ENCODE data around the gene ERF. TPM values are rescaled to one million over a fixed set of nuclear protein-coding genes. Genes with fewer than 3 reads are reported as not detected.

ERF gene
- total RNA-seq, 1 experiment from 2014 or later, result 79.1 TPM

- intact Hi-C loops (cut with micrococcal nuclease; ENCODE audit: unreplicated experiment), result no loop called here
- no TSS peak for BruUV-seq (replicated peaks)
- H3K4me2 ChIP-seq, result no peak overlapping the region
Measured at GRCh38 chr19:42230571-42230970, 24.4 kb downstream of the ERF start.

GRCh38 chr19:42229855-42230351, 25.0 kb downstream of the ERF start:
- no peaks in the 10 kb centered on the region for H3K9me3 ChIP-seq (ENCODE audit: insufficient read depth, low read depth)
- no peak for DNase-seq
- H2AFZ ChIP-seq, result no peak overlapping the region
- no peaks in the 10 kb centered on the region for H3K27me3 ChIP-seq (ENCODE audit: insufficient read depth, low read depth)
- no peak overlapping the region for H3K4me3 ChIP-seq
- H3K27ac ChIP-seq, result no peak overlapping the region
- no peaks in the 10 kb centered on the region for H3K4me1 ChIP-seq (replicated peaks; ENCODE audit: insufficient read depth)
- H3K36me3 ChIP-seq (ENCODE audit: low read depth), result peaks cover 14% of the 10 kb centered on the region; the same call in 1 of the 2 replicates
- BruUV-seq (replicated peaks), result no TSS peak
- H3K9me2 ChIP-seq (ENCODE audit: insufficient read depth), result no peaks in the 10 kb centered on the region
- intact Hi-C loops (cut with micrococcal nuclease; ENCODE audit: unreplicated experiment), result no loop called here
- ChIA-PET POLR2A (ENCODE audit: unreplicated experiment) (interaction anchor here (0.6 kb wide), 1 partner anchor 21 kb away, joined by 4 read pairs; no protein-coding TSS in a partner anchor), CTCF (interaction anchor here (0.5 kb wide), 1 partner anchor 141 kb away, joined by 6 read pairs; no protein-coding TSS in a partner anchor)
- peaks cover 34% of the 10 kb centered on the region; the same call in 1 of the 2 replicates for H3F3A ChIP-seq (ENCODE audit: insufficient read depth, low read depth)
- H3K4me2 ChIP-seq, result no peak overlapping the region
- peaks cover 13% of the 10 kb centered on the region; the same call in 1 of the 2 replicates for H4K20me1 ChIP-seq (ENCODE audit: insufficient read depth)
- no peaks in the 10 kb centered on the region for H3K79me2 ChIP-seq (ENCODE audit: low read depth)
- TF ChIP-seq CTCF (conservative IDR thresholded peaks at IDR 0.05) (no peak), EZH2 (IDR thresholded peaks at IDR 0.05; ENCODE audit: low read depth) (no peak)

More at GRCh38 chr19:42230571-42230970, 24.4 kb downstream of the ERF start:
- Histone ChIP-seq H3K9me3 (ENCODE audit: insufficient read depth, low read depth) (no peaks in the 10 kb centered on the region), H4K20me1 (ENCODE audit: insufficient read depth) (peaks cover 13% of the 10 kb centered on the region; the same call in 1 of the 2 replicates), H3K4me3 (no peak overlapping the region), H3K27ac (no peak overlapping the region), H3K79me2 (ENCODE audit: low read depth) (no peaks in the 10 kb centered on the region), H2AFZ (no peak overlapping the region), H3K27me3 (ENCODE audit: insufficient read depth, low read depth) (no peaks in the 10 kb centered on the region), H3F3A (ENCODE audit: insufficient read depth, low read depth) (peaks cover 36% of the 10 kb centered on the region; the same call in 1 of the 2 replicates), H3K4me1 (replicated peaks; ENCODE audit: insufficient read depth) (no peaks in the 10 kb centered on the region), H3K9me2 (ENCODE audit: insufficient read depth) (no peaks in the 10 kb centered on the region), H3K36me3 (ENCODE audit: low read depth) (peaks cover 14% of the 10 kb centered on the region; the same call in 1 of the 2 replicates)
- POLR2A ChIA-PET (ENCODE audit: unreplicated experiment), result no interaction called here
- no peak for TF ChIP-seq CTCF (conservative IDR thresholded peaks at IDR 0.05)
- TF ChIP-seq EZH2 (IDR thresholded peaks at IDR 0.05; ENCODE audit: low read depth), result no peak
- CTCF ChIA-PET, result interaction anchor here (0.5 kb wide), 1 partner anchor 140 kb away, joined by 6 read pairs; no protein-coding TSS in a partner anchor
- no peak for DNase-seq

GRCh38 chr19:42229301-42229854, 25.6 kb downstream of the ERF start:
- H3K4me3 ChIP-seq, result no peak overlapping the region
- no peaks in the 10 kb centered on the region for H3K79me2 ChIP-seq (ENCODE audit: low read depth)
- CTCF ChIA-PET, result no interaction called here
- H3K4me2 ChIP-seq, result no peak overlapping the region
- no peaks in the 10 kb centered on the region for H3K9me2 ChIP-seq (ENCODE audit: insufficient read depth)
- no peak overlapping the region for H2AFZ ChIP-seq
- DNase-seq, result no peak
- no peaks in the 10 kb centered on the region for H3K27me3 ChIP-seq (ENCODE audit: insufficient read depth, low read depth)
- no peaks in the 10 kb centered on the region for H3K9me3 ChIP-seq (ENCODE audit: insufficient read depth, low read depth)
- H3F3A ChIP-seq (ENCODE audit: insufficient read depth, low read depth), result peaks cover 33% of the 10 kb centered on the region; the same call in 1 of the 2 replicates
- intact Hi-C loops (cut with micrococcal nuclease; ENCODE audit: unreplicated experiment), result no loop called here
- POLR2A ChIA-PET (ENCODE audit: unreplicated experiment), result no interaction called here
- peaks cover 13% of the 10 kb centered on the region; the same call in 1 of the 2 replicates for H4K20me1 ChIP-seq (ENCODE audit: insufficient read depth)
- H3K27ac ChIP-seq, result no peak overlapping the region
- H3K4me1 ChIP-seq (replicated peaks; ENCODE audit: insufficient read depth), result no peaks in the 10 kb centered on the region
- no TSS peak for BruUV-seq (replicated peaks)
- H3K36me3 ChIP-seq (ENCODE audit: low read depth), result peaks cover 14% of the 10 kb centered on the region; the same call in 1 of the 2 replicates
- no peak for TF ChIP-seq EZH2 (IDR thresholded peaks at IDR 0.05; ENCODE audit: low read depth)
- TF ChIP-seq CTCF (conservative IDR thresholded peaks at IDR 0.05), result no peak

Data from PC-9 (cell line).